AG10803 (cell line): Measurements from ENCODE around the gene TNKS1BP1.

Source experiments
- DNase-seq: peaks from one replicate; pipeline ENCODE4 v3.0.0; 2010; ENCODE audit warnings: low read depth
- H3K4me3 ChIP-seq: 2 replicates; pipeline ENCODE4 v1.5.1; 2011; ENCODE audit warnings: mild to moderate bottlenecking, low read length, control low read depth
- TF ChIP-seq, protein P1 (sequence below): conservative IDR thresholded peaks from 2 replicates; pipeline ENCODE4 v1.5.1; 2011; ENCODE audit warnings: mild to moderate bottlenecking, low read length, control low read depth, inconsistent platforms

TNKS1BP1 gene

GRCh38 chr11:57353446-57353845 lies 28.7 kb upstream of the TNKS1BP1 start:
- TF ChIP-seq, protein P1, sequence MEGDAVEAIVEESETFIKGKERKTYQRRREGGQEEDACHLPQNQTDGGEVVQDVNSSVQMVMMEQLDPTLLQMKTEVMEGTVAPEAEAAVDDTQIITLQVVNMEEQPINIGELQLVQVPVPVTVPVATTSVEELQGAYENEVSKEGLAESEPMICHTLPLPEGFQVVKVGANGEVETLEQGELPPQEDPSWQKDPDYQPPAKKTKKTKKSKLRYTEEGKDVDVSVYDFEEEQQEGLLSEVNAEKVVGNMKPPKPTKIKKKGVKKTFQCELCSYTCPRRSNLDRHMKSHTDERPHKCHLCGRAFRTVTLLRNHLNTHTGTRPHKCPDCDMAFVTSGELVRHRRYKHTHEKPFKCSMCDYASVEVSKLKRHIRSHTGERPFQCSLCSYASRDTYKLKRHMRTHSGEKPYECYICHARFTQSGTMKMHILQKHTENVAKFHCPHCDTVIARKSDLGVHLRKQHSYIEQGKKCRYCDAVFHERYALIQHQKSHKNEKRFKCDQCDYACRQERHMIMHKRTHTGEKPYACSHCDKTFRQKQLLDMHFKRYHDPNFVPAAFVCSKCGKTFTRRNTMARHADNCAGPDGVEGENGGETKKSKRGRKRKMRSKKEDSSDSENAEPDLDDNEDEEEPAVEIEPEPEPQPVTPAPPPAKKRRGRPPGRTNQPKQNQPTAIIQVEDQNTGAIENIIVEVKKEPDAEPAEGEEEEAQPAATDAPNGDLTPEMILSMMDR = no peak
- H3K4me3 ChIP-seq = no peak overlapping the region
- no peak for DNase-seq

- H3K4me3 ChIP-seq = no peak overlapping the region
- TF ChIP-seq, protein P1 = no peak
- DNase-seq = no peak
Observed at GRCh38 chr11:57353036-57353435, 28.3 kb upstream of the TNKS1BP1 start.

GRCh38 chr11:57349491-57350274 lies 24.9 kb upstream of the TNKS1BP1 start:
- TF ChIP-seq, protein P1 = peak; percentile 78
- DNase-seq = peak; percentile 21
- H3K4me3 ChIP-seq = no peak overlapping the region

GRCh38 chr11:57348636-57349313 lies 24.0 kb upstream of the TNKS1BP1 start:
- no peak overlapping the region for H3K4me3 ChIP-seq
- DNase-seq = peak; percentile 7
- TF ChIP-seq, protein P1 = no peak

- H3K4me3 ChIP-seq = no peak overlapping the region
- TF ChIP-seq, protein P1 = no peak
- DNase-seq = no peak
Observed at GRCh38 chr11:57348052-57348451, 23.3 kb upstream of the TNKS1BP1 start.

- TF ChIP-seq, protein P1 = no peak
- DNase-seq = no peak
- H3K4me3 ChIP-seq = no peak overlapping the region
Observed at GRCh38 chr11:57347336-57347735, 22.6 kb upstream of the TNKS1BP1 start.
